HepG2 (cell line): ENCODE data around the gene GAD1. TPM values are rescaled to one million over a fixed set of nuclear protein-coding genes. Genes with fewer than 3 reads are reported as not detected.

Experiments
- ATAC-seq: fragments of 200-7000 bp; cut with Tn5 transposase; 3 replicates; pipeline ENCODE4 v1.9.1; 2020; ENCODE audit warnings: mild to moderate bottlenecking, moderate library complexity
- BruUV-seq: library from RNA; stranded (reverse); fragments of 400-500 nt; replicated peaks from 2 replicates; lab custom pipeline; 2021; lab: Mats Ljungman, UMichigan
- CTCF ChIA-PET: fragments of 300-600 bp; formaldehyde crosslinking; extraction: SDS; loops from one replicate; lab custom pipeline; 2021; ENCODE audit warnings: low total read pairs, inconsistent platforms, low intra/inter-chr PET ratio; lab: Yijun Ruan, JAX
- POLR2A ChIA-PET: fragments of 350-600 bp; sonication (Branson Sonifier 250); formaldehyde crosslinking; loops from one replicate; lab custom pipeline; 2020; ENCODE audit warnings: antibody characterized with exemption, inconsistent platforms; lab: Yijun Ruan, JAX
- DNase-seq: peaks from one replicate; pipeline ENCODE4 v3.0.0-alpha.2; 2015; ENCODE audit warnings: low spot score
- FAIRE-seq: peaks from 3 replicates; lab custom pipeline; 2011; peaks lifted over from hg19 to GRCh38; lab: Jason Lieb, UNC
- H2AFZ ChIP-seq: one replicate; pipeline ENCODE4 v1.6.1; 2011; ENCODE audit warnings: low read length, inconsistent platforms
- H3K27ac ChIP-seq: fragments of 300-600 bp; 3 replicates; pipeline ENCODE4 v1.8.0; 2011; ENCODE audit warnings: mixed run types, mild to moderate bottlenecking, mixed read lengths, low read length, inconsistent platforms; ENCODE audit not compliant: insufficient read depth; ENCODE audit errors: extremely low read length
- H3K27me3 ChIP-seq, 2 experiments: fragments of 200-600 bp in 1 of 2; 2 replicates in 1 of 2; 3 replicates in 1 of 2; pipeline versions ENCODE4 v1.6.0 to v1.8.0; 2011; ENCODE audit warnings: low read length in 2 of 2, mild to moderate bottlenecking in 2 of 2, moderate library complexity in 2 of 2, inconsistent platforms in 1 of 2; ENCODE audit not compliant: insufficient read depth in 2 of 2, control insufficient read depth in 1 of 2
- H3K36me3 ChIP-seq, 2 experiments: fragments of 200-600 bp in 1 of 2; replicated peaks in 1 of 2; 2 replicates in 1 of 2; 3 replicates in 1 of 2; pipeline versions ENCODE4 v1.5.1 to v1.8.0; 2011; ENCODE audit warnings: low read length in 2 of 2, inconsistent platforms in 1 of 2; ENCODE audit not compliant: insufficient read depth in 2 of 2, control insufficient read depth in 1 of 2
- H3K4me1 ChIP-seq: 2 replicates; pipeline ENCODE4 v1.5.1; 2012; ENCODE audit warnings: low read length, inconsistent platforms; ENCODE audit not compliant: insufficient read depth
- H3K4me2 ChIP-seq: 2 replicates; pipeline ENCODE4 v1.6.0; 2011; ENCODE audit warnings: low read depth, low read length, inconsistent platforms
- H3K4me3 ChIP-seq, 3 experiments: fragments of 200-600 bp in 1 of 3; sonication (generic), shearing (Covaris generic) in 1 of 3; replicated peaks in 1 of 3; 2 replicates each; pipeline ENCODE4 v1.5.1; 2011 to 2016; ENCODE audit warnings: low read length in 3 of 3, inconsistent platforms in 2 of 3, low read depth in 2 of 3, mild to moderate bottlenecking in 2 of 3, control low read depth in 1 of 3, mixed read lengths in 1 of 3; ENCODE audit not compliant: insufficient read depth in 1 of 3
- H3K79me2 ChIP-seq: one replicate; pipeline ENCODE4 v1.6.1; 2011; ENCODE audit warnings: low read length, inconsistent platforms; ENCODE audit not compliant: insufficient read depth
- H3K9ac ChIP-seq: 2 replicates; pipeline ENCODE4 v1.6.0; 2011; ENCODE audit warnings: mild to moderate bottlenecking, low read depth, low read length, inconsistent platforms; ENCODE audit not compliant: insufficient read depth
- H3K9me3 ChIP-seq: 2 replicates; pipeline ENCODE4 v1.5.1; 2012; ENCODE audit warnings: mild to moderate bottlenecking, low read length
- H4K20me1 ChIP-seq: 2 replicates; pipeline ENCODE4 v1.6.0; 2011; ENCODE audit warnings: inconsistent platforms, mild to moderate bottlenecking, low read length, moderate library complexity; ENCODE audit not compliant: insufficient read depth
- ARHGAP35 ChIP-seq: sonication (generic); formaldehyde crosslinking; IDR thresholded peaks from 2 replicates; pipeline ENCODE4 v1.9.0; 2022; ENCODE audit warnings: mild to moderate bottlenecking, inconsistent platforms, moderate library complexity, missing genetic modification reagents, borderline replicate concordance
- E2F5 ChIP-seq: sonication (generic); formaldehyde crosslinking; conservative IDR thresholded peaks from 2 replicates; pipeline ENCODE4 v1.4.0; 2020; ENCODE audit warnings: missing genetic modification reagents
- ELF3 ChIP-seq: IDR thresholded peaks from 2 replicates; pipeline ENCODE4 v1.6.1; 2016; ENCODE audit warnings: missing genetic modification reagents, missing compliant biosample characterization
- HNF1B ChIP-seq: sonication (generic); formaldehyde crosslinking; IDR thresholded peaks from 2 replicates; pipeline ENCODE4 v1.5.1; 2020; ENCODE audit warnings: mild to moderate bottlenecking, moderate library complexity, missing genetic modification reagents
- MEIS1 ChIP-seq: sonication (generic); formaldehyde crosslinking; IDR thresholded peaks from 2 replicates; pipeline ENCODE4 v1.9.0; 2021; ENCODE audit warnings: mild to moderate bottlenecking, missing genetic modification reagents, moderate library complexity, borderline replicate concordance
- MXI1 ChIP-seq: IDR thresholded peaks from 3 replicates; pipeline ENCODE4 v1.6.1; 2012; ENCODE audit warnings: low read depth, low read length, inconsistent platforms, borderline replicate concordance
- NCOA1 ChIP-seq: sonication (generic); formaldehyde crosslinking; IDR thresholded peaks from 2 replicates; pipeline ENCODE4 v1.9.0; 2021; ENCODE audit warnings: missing genetic modification reagents
- PCBP1 ChIP-seq: fragments of 200-400 bp; formaldehyde crosslinking; IDR thresholded peaks from 2 replicates; pipeline ENCODE4 v1.6.1; 2017; ENCODE audit warnings: mild to moderate bottlenecking, low read depth, low read length, borderline replicate concordance
- SPEN ChIP-seq: sonication (generic); formaldehyde crosslinking; IDR thresholded peaks from 2 replicates; pipeline ENCODE4 v1.5.1; 2020; ENCODE audit warnings: low read depth, mild to moderate bottlenecking, missing genetic modification reagents
- U2AF2 ChIP-seq: fragments of 200-400 bp; formaldehyde crosslinking; IDR thresholded peaks from 2 replicates; pipeline ENCODE4 v1.6.1; 2017; ENCODE audit warnings: low read depth, mild to moderate bottlenecking, low read length
- ZMYM4 ChIP-seq: sonication (generic); formaldehyde crosslinking; IDR thresholded peaks from 2 replicates; pipeline ENCODE4 v1.8.1; 2023; ENCODE audit warnings: mild to moderate bottlenecking, missing genetic modification reagents
- ZNF275 ChIP-seq: sonication (generic); formaldehyde crosslinking; IDR thresholded peaks from 2 replicates; pipeline ENCODE4 v1.8.0; 2022; ENCODE audit warnings: missing genetic modification reagents, mild to moderate bottlenecking, inconsistent platforms, borderline replicate concordance
- ZNF484 ChIP-seq: sonication (generic); formaldehyde crosslinking; IDR thresholded peaks from 2 replicates; pipeline ENCODE4 v1.5.1; 2020; ENCODE audit warnings: mild to moderate bottlenecking, low read depth, missing genetic modification reagents, borderline replicate concordance
- ZNF570 ChIP-seq: sonication (generic); formaldehyde crosslinking; IDR thresholded peaks from 2 replicates; pipeline ENCODE4 v1.4.0; 2020; ENCODE audit warnings: mild to moderate bottlenecking, missing genetic modification reagents, borderline replicate concordance
- ZSCAN31 ChIP-seq: sonication (generic); formaldehyde crosslinking; IDR thresholded peaks from 2 replicates; pipeline ENCODE4 v1.5.0; 2020; ENCODE audit warnings: low read depth, mild to moderate bottlenecking, missing genetic modification reagents
- WGBS: methylation state at CpG from one replicate; pipeline ENCODE4 v1.1.6; 2017; ENCODE audit warnings: low lambda C conversion rate; 5-methylcytosine and 5-hydroxymethylcytosine counted together
- in situ Hi-C: cut with HindIII; loops from 2 replicates; pipeline ENCODE4 v1.10.0; 2017; ENCODE audit warnings: low pct_unique_long_range_greater_than_20kb; ENCODE audit not compliant: extremely low pct_ligation_motif_present
- intact Hi-C: fragments of 100-400 bp; cut with micrococcal nuclease; formaldehyde crosslinking; loops from one replicate; pipeline ENCODE4 v1.10.0; 2022; ENCODE audit not compliant: unreplicated experiment
- polyA plus RNA-seq, 8 experiments: library from polyadenylated mRNA; depleted of rRNA in 3 of 8; stranded (reverse) in 7 of 8; unstranded in 1 of 8; fragments of >200 nt; fragmentation: Illumina TruSeq in 4 of 8; extraction: Trizol in 4 of 8; gene quantifications; 2 replicates each; pipeline versions ENCODE4 v1.2.1 to v1.2.3, GENCODE V29; 2011 to 2016; ENCODE audit warnings: low read depth in 4 of 8, missing spikeins in 1 of 8, mixed read lengths in 1 of 8; ENCODE audit not compliant: insufficient read depth in 1 of 8
- total RNA-seq, 5 experiments: library from RNA; depleted of rRNA; stranded (reverse); fragments of >200 nt; fragmentation: Illumina TruSeq; extraction: Trizol; gene quantifications; 2 replicates each; pipeline ENCODE4 v1.2.3, GENCODE V29; 2016; ENCODE audit warnings: low read depth in 1 of 5
- TF ChIP-seq, protein P1 (sequence below): sonication (generic); formaldehyde crosslinking; IDR thresholded peaks from 2 replicates; pipeline ENCODE4 v1.5.0; 2020; ENCODE audit warnings: missing genetic modification reagents, mild to moderate bottlenecking, borderline replicate concordance
- TF ChIP-seq, protein P2 (sequence below): sonication (generic); formaldehyde crosslinking; IDR thresholded peaks from 2 replicates; pipeline ENCODE4 v1.4.0; 2020; ENCODE audit warnings: missing genetic modification reagents

The GAD1 gene
- total and polyA plus RNA-seq, 2 of the 13 experiments (the other 11 are each of a cell fraction or from before 2014, with no cell fraction given), result 0.09 to 0.13 TPM

- H3K9ac ChIP-seq, result no peak overlapping the region
- 81% methylated on average over 45 of the region's 45 CpGs for WGBS
- in situ Hi-C loops, result loop anchor here (5.0 to 10.0 kb wide), 2 partner anchors 448 to 585 kb away; no protein-coding TSS in a partner anchor
- FAIRE-seq (no peak), ATAC-seq (no peak), DNase-seq (no peak)
- no TSS peak for BruUV-seq
- H3K79me2 ChIP-seq, result no peaks in the 10 kb centered on the region
- ChIA-PET POLR2A (no interaction called here), CTCF (no interaction called here)
- no peak for TF ChIP-seq HNF1B (CRISPR knock-in tag)
- TF ChIP-seq, protein P1, sequence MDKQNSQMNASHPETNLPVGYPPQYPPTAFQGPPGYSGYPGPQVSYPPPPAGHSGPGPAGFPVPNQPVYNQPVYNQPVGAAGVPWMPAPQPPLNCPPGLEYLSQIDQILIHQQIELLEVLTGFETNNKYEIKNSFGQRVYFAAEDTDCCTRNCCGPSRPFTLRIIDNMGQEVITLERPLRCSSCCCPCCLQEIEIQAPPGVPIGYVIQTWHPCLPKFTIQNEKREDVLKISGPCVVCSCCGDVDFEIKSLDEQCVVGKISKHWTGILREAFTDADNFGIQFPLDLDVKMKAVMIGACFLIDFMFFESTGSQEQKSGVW (CRISPR knock-in tag), result no peak
- TF ChIP-seq ELF3, result no peak
- no peak for TF ChIP-seq ZNF570 (CRISPR knock-in tag)
- TF ChIP-seq NCOA1 (CRISPR knock-in tag), result no peak
- TF ChIP-seq ZSCAN31 (CRISPR knock-in tag), result no peak
- TF ChIP-seq PCBP1, result no peak
- TF ChIP-seq MXI1, result no peak
- TF ChIP-seq ARHGAP35 (CRISPR knock-in tag), result no peak
- TF ChIP-seq ZNF275 (CRISPR knock-in tag), result no peak
- no peak for TF ChIP-seq E2F5
- no peak for TF ChIP-seq U2AF2
- TF ChIP-seq, protein P2, sequence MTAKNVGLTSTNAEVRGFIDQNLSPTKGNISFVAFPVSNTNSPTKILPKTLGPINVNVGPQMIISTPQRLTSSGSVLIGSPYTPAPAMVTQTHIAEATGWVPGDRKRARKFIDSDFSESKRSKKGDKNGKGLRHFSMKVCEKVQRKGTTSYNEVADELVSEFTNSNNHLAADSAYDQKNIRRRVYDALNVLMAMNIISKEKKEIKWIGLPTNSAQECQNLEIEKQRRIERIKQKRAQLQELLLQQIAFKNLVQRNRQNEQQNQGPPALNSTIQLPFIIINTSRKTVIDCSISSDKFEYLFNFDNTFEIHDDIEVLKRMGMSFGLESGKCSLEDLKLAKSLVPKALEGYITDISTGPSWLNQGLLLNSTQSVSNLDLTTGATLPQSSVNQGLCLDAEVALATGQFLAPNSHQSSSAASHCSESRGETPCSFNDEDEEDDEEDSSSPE (CRISPR knock-in tag), result no peak
- TF ChIP-seq ZMYM4, result no peak
- TF ChIP-seq MEIS1, result no peak
- no peak for TF ChIP-seq ZNF484 (CRISPR knock-in tag)
- no peak for TF ChIP-seq SPEN (CRISPR knock-in tag)
- H3K4me2 ChIP-seq, result no peak overlapping the region
- no peak overlapping the region for H3K4me3 ChIP-seq
- no peaks in the 10 kb centered on the region; the same call in 1 of the 2 replicates for H4K20me1 ChIP-seq
- H3K36me3 ChIP-seq, result no peaks in the 10 kb centered on the region
- peaks cover 19 to 78% of the 10 kb centered on the region in 2 experiments for H3K27me3 ChIP-seq
- H3K4me1 ChIP-seq, result peaks cover 27% of the 10 kb centered on the region
- H3K9me3 ChIP-seq, result no peaks in the 10 kb centered on the region
- no peak overlapping the region for H2AFZ ChIP-seq
- H3K27ac ChIP-seq, result no peak overlapping the region
- intact Hi-C loops, result no loop called here
Measured at GRCh38 chr2:170819680-170820664, 3.3 kb downstream of the GAD1 start.
